IMR-90 (cell line): ENCODE measurements around the gene MRPL44. TPM values are rescaled to one million over a fixed set of nuclear protein-coding genes. Genes with fewer than 3 reads are reported as not detected.

Experiments
- ATAC-seq: fragments of 200-7000 bp; cut with Tn5 transposase; 2 replicates; pipeline ENCODE4 v1.9.1; 2020; ENCODE audit warnings: low read depth, mild to moderate bottlenecking, moderate library complexity
- BruUV-seq: library from RNA; stranded (reverse); fragments of 400-500 nt; replicated peaks from 2 replicates; lab custom pipeline; 2021; lab: Mats Ljungman, UMichigan
- CTCF ChIA-PET: fragments of 300-600 bp; formaldehyde crosslinking; extraction: SDS; loops from one replicate; lab custom pipeline; 2021; ENCODE audit warnings: antibody characterized with exemption; lab: Yijun Ruan, JAX
- POLR2A ChIA-PET: fragments of 300-600 bp; sonication (Branson Sonifier 250); formaldehyde crosslinking; loops from one replicate; lab custom pipeline; 2022; ENCODE audit warnings: antibody characterized with exemption; ENCODE audit not compliant: unreplicated experiment; lab: Charles Lee
- DNase-seq: peaks from one replicate; pipeline ENCODE4 v3.0.0; 2013
- H2AFZ ChIP-seq: replicated peaks from 2 replicates; pipeline ENCODE3; 2013; ENCODE audit warnings: low read length, mild to moderate bottlenecking; ENCODE audit not compliant: poor library complexity
- H2AK5ac ChIP-seq: 2 replicates; pipeline ENCODE4 v1.6.1; 2013; ENCODE audit warnings: low read depth, low read length, inconsistent platforms
- H2AK9ac ChIP-seq: replicated peaks from 2 replicates; pipeline ENCODE3; 2013; ENCODE audit warnings: mild to moderate bottlenecking, low read depth, low read length, moderate library complexity; ENCODE audit not compliant: poor library complexity
- H2BK120ac ChIP-seq: 2 replicates; pipeline ENCODE4 v1.6.1; 2013; ENCODE audit warnings: low read depth, low read length, inconsistent platforms
- H2BK15ac ChIP-seq: 3 replicates; pipeline ENCODE4 v1.6.1; 2013; ENCODE audit warnings: low read depth, low read length, inconsistent platforms
- H2BK20ac ChIP-seq: 2 replicates; pipeline ENCODE4 v1.6.1; 2013; ENCODE audit warnings: low read depth, mild to moderate bottlenecking, inconsistent platforms, low read length, moderate library complexity
- H2BK5ac ChIP-seq: 2 replicates; pipeline ENCODE4 v1.6.1; 2013; ENCODE audit warnings: mild to moderate bottlenecking, low read depth, low read length, inconsistent platforms; ENCODE audit not compliant: poor library complexity, severe bottlenecking
- H3K14ac ChIP-seq: replicated peaks from 2 replicates; pipeline ENCODE4 v1.6.1; 2013; ENCODE audit warnings: low read depth, low read length, inconsistent platforms
- H3K18ac ChIP-seq: 2 replicates; pipeline ENCODE4 v1.6.1; 2013; ENCODE audit warnings: low read depth, low read length, control low read depth
- H3K23ac ChIP-seq: 2 replicates; pipeline ENCODE4 v1.6.1; 2013; ENCODE audit warnings: low read depth, low read length, inconsistent platforms
- H3K27ac ChIP-seq: 2 replicates; pipeline ENCODE4 v1.5.1; 2013; ENCODE audit warnings: mild to moderate bottlenecking, control low read depth, low read length; ENCODE audit not compliant: insufficient read depth
- H3K27me3 ChIP-seq: 2 replicates; pipeline ENCODE4 v1.6.1; 2013; ENCODE audit warnings: low read length; ENCODE audit not compliant: control insufficient read depth, insufficient read depth
- H3K36me3 ChIP-seq: 2 replicates; pipeline ENCODE4 v1.6.1; 2013; ENCODE audit warnings: low read length, mixed read lengths; ENCODE audit not compliant: control insufficient read depth, insufficient read depth
- H3K4ac ChIP-seq: 2 replicates; pipeline ENCODE4 v1.6.1; 2013; ENCODE audit warnings: low read depth, low read length, inconsistent platforms
- H3K4me1 ChIP-seq: 2 replicates; pipeline ENCODE4 v1.6.1; 2013; ENCODE audit warnings: low read length, mixed read lengths; ENCODE audit not compliant: control insufficient read depth, insufficient read depth
- H3K4me2 ChIP-seq: 2 replicates; pipeline ENCODE4 v1.6.1; 2013; ENCODE audit warnings: low read depth, mild to moderate bottlenecking, control low read depth, low read length, moderate library complexity
- H3K4me3 ChIP-seq: 2 replicates; pipeline ENCODE4 v1.5.1; 2013; ENCODE audit warnings: low read depth, mild to moderate bottlenecking, control low read depth, low read length, moderate library complexity; ENCODE audit not compliant: insufficient read depth
- H3K56ac ChIP-seq: 2 replicates; pipeline ENCODE4 v1.6.1; 2013; ENCODE audit warnings: low read length, inconsistent platforms; ENCODE audit not compliant: insufficient read depth; ENCODE audit errors: extremely low read depth
- H3K79me1 ChIP-seq, 2 experiments: 2 replicates each; pipeline ENCODE4 v1.6.1; 2013; ENCODE audit warnings: low read length in 2 of 2, inconsistent platforms in 1 of 2, low read depth in 1 of 2
- H3K9ac ChIP-seq: 2 replicates; pipeline ENCODE4 v1.6.1; 2013; ENCODE audit warnings: low read depth, low read length, control low read depth
- H3K9me1 ChIP-seq: 2 replicates; pipeline ENCODE4 v1.6.1; 2013; ENCODE audit warnings: low read length, inconsistent platforms; ENCODE audit not compliant: insufficient read depth
- H3K9me3 ChIP-seq: 2 replicates; pipeline ENCODE4 v1.6.1; 2013; ENCODE audit warnings: low read length; ENCODE audit not compliant: control insufficient read depth, insufficient read depth
- H4K20me1 ChIP-seq: 2 replicates; pipeline ENCODE4 v1.6.1; 2013; ENCODE audit warnings: low read length, inconsistent platforms; ENCODE audit not compliant: insufficient read depth
- H4K5ac ChIP-seq: 2 replicates; pipeline ENCODE4 v1.6.1; 2013; ENCODE audit warnings: mild to moderate bottlenecking, low read depth, low read length, control low read depth
- H4K8ac ChIP-seq, 2 experiments: 2 replicates each; pipeline ENCODE4 v1.6.1; 2013; ENCODE audit warnings: low read depth in 2 of 2, low read length in 2 of 2, control low read depth in 1 of 2, inconsistent platforms in 1 of 2
- H4K91ac ChIP-seq: 2 replicates; pipeline ENCODE4 v1.6.1; 2013; ENCODE audit warnings: low read depth, low read length, inconsistent platforms; ENCODE audit not compliant: insufficient read depth
- BHLHE40 ChIP-seq: fragments of 150-350 bp; IDR thresholded peaks from 2 replicates; pipeline ENCODE4 v1.6.1; 2016; ENCODE audit warnings: mild to moderate bottlenecking, low read depth, low read length
- CEBPB ChIP-seq: IDR thresholded peaks from 2 replicates; pipeline ENCODE4 v1.6.1; 2012; ENCODE audit warnings: low read depth, low read length, improper control_type of control experiment
- CTCF ChIP-seq: conservative IDR thresholded peaks from 2 replicates; pipeline ENCODE4 v1.5.1; 2012; ENCODE audit warnings: mild to moderate bottlenecking, low read depth, low read length, improper control_type of control experiment
- MAFK ChIP-seq: IDR thresholded peaks from 2 replicates; pipeline ENCODE4 v1.6.1; 2012; ENCODE audit warnings: low read depth, low read length, improper control_type of control experiment
- MAZ ChIP-seq: IDR thresholded peaks from 2 replicates; pipeline ENCODE4 v1.6.1; 2012; ENCODE audit warnings: low read depth, mild to moderate bottlenecking, low read length, improper control_type of control experiment, moderate library complexity, borderline replicate concordance
- NFE2L2 ChIP-seq: fragments of 150-350 bp; IDR thresholded peaks from 2 replicates; pipeline ENCODE4 v1.6.1; 2016; ENCODE audit warnings: low read depth, mild to moderate bottlenecking, low read length
- RAD21 ChIP-seq: IDR thresholded peaks from 2 replicates; pipeline ENCODE4 v1.6.1; 2012; ENCODE audit warnings: low read length, improper control_type of control experiment
- SMC3 ChIP-seq: fragments of 150-350 bp; IDR thresholded peaks from 2 replicates; pipeline ENCODE4 v1.6.1; 2016; ENCODE audit warnings: low read depth, mild to moderate bottlenecking, antibody characterized with exemption, low read length, moderate library complexity
- WGBS, 2 experiments: methylation state at CpG; one replicate each; pipeline versions ENCODE4 v1.1.5 to v1.1.7; 2013; ENCODE audit warnings: missing lambda C conversion rate in 2 of 2; ENCODE audit not compliant: insufficient read length in 1 of 2; ENCODE audit errors: extremely low coverage in 2 of 2; 5-methylcytosine and 5-hydroxymethylcytosine counted together
- dilution Hi-C: fragments of 300-500 bp; cut with HindIII; formaldehyde crosslinking; loops from one replicate; pipeline ENCODE4 v1.14.3; 2018; ENCODE audit warnings: low sequenced_read_pairs; ENCODE audit not compliant: unreplicated experiment
- in situ Hi-C: fragments of 300-500 bp; cut with MboI; formaldehyde crosslinking; loops from 3 replicates; pipeline ENCODE4 v1.14.3; 2019; ENCODE audit warnings: low sequenced_read_pairs, inconsistent platforms, mixed read lengths
- intact Hi-C: fragments of 100-400 bp; cut with micrococcal nuclease; formaldehyde crosslinking; loops from 2 replicates; pipeline ENCODE4 v1.10.0; 2022
- polyA plus RNA-seq, 3 experiments: library from polyadenylated mRNA; depleted of rRNA; stranded (reverse); fragments of >200 nt; gene quantifications; 2 replicates each; pipeline ENCODE4 v1.2.3, GENCODE V29; 2012; ENCODE audit warnings: low replicate concordance in 1 of 3
- total RNA-seq: library from RNA; depleted of rRNA; stranded (reverse); fragments of >200 nt; gene quantifications from 2 replicates; pipeline ENCODE4 v1.2.3, GENCODE V29; 2012

MRPL44 gene
- total and polyA plus RNA-seq, 2 of the 4 experiments (the other 2 are of a cell fraction), result 18.6 to 20.1 TPM

GRCh38 chr2:223970343-223971128 lies 13.3 kb downstream of the MRPL44 start:
- no peak for TF ChIP-seq BHLHE40
- peak; percentile 92 for TF ChIP-seq RAD21
- peak; percentile 91 for TF ChIP-seq SMC3
- no peak for TF ChIP-seq MAFK
- TF ChIP-seq CTCF, result peak; percentile 95
- TF ChIP-seq CEBPB, result peak; percentile 97
- no peak for TF ChIP-seq NFE2L2
- TF ChIP-seq MAZ, result no peak

More at GRCh38 chr2:223970343-223971128, 13.3 kb downstream of the MRPL44 start:
- no peak overlapping the region for H3K4me3 ChIP-seq
- ChIA-PET POLR2A (interaction anchor here (0.7 kb wide), 2 partner anchors 309 to 314 kb away, joined by 3 read pairs; no protein-coding TSS in a partner anchor), CTCF (interaction anchor here (0.5 to 2.8 kb wide), 12 partner anchors 9 to 398 kb away, joined by 3 to 33 read pairs (median 4); no protein-coding TSS in a partner anchor)
- no peaks in the 10 kb centered on the region for H3K4me1 ChIP-seq
- H4K8ac ChIP-seq, result no peak overlapping the region
- H4K20me1 ChIP-seq, result no peaks in the 10 kb centered on the region
- H2BK5ac ChIP-seq, result no peak overlapping the region
- H3K9ac ChIP-seq, result no peak overlapping the region
- no peak overlapping the region for H2AK9ac ChIP-seq
- no peak overlapping the region for H3K4me2 ChIP-seq
- no peak overlapping the region for H4K91ac ChIP-seq
- no peak overlapping the region for H4K5ac ChIP-seq
- WGBS, 2 experiments, result no CpG with 5 or more reads among the region's 8 CpGs
- DNase-seq (peak; percentile 67), ATAC-seq (peak; percentile 80)
- no peak overlapping the region for H2BK15ac ChIP-seq
- H2AK5ac ChIP-seq, result no peak overlapping the region
- no peak overlapping the region for H2BK120ac ChIP-seq
- no peak overlapping the region for H3K14ac ChIP-seq
- in situ Hi-C loops, result no loop called here
- peaks cover 13% of the 10 kb centered on the region for H3K36me3 ChIP-seq
- H3K27me3 ChIP-seq, result no peaks in the 10 kb centered on the region
- no peak overlapping the region for H3K23ac ChIP-seq
- no peak overlapping the region for H3K56ac ChIP-seq
- no peaks in the 10 kb centered on the region for H3K9me1 ChIP-seq
- dilution Hi-C loops, result no loop called here
- H3K79me1 ChIP-seq, result peaks cover 0 to 3% of the 10 kb centered on the region in 2 experiments; a peak in 1 of 4 replicates
- intact Hi-C loops, result loop anchor here (1.0 to 5.0 kb wide), 7 partner anchors 23 to 807 kb away; partner anchors contain the start of gene SERPINE2
- no peaks in the 10 kb centered on the region for H3K9me3 ChIP-seq
- no peak overlapping the region for H3K27ac ChIP-seq
- no peak overlapping the region for H2BK20ac ChIP-seq
- H3K18ac ChIP-seq, result no peak overlapping the region
- H2AFZ ChIP-seq, result no peak overlapping the region
- H3K4ac ChIP-seq, result no peak overlapping the region
- no TSS peak for BruUV-seq
